GM18858 (cell line): Measurements from ENCODE around the gene FAM110D.

ENCODE experiments used
- ATAC-seq: cut with Tn5 transposase; IDR thresholded peaks from one replicate; pipeline ENCODE4 v1.9.1; 2021; ENCODE audit not compliant: unreplicated experiment

Gene FAM110D

GRCh38 chr1:26184086-26184485 is 25.2 kb downstream of the FAM110D start:
- no peak for ATAC-seq

GRCh38 chr1:26184883-26185282 is 26.0 kb downstream of the FAM110D start:
- no peak for ATAC-seq

- no peak for ATAC-seq
Measured at GRCh38 chr1:26187882-26188281, 29.0 kb downstream of the FAM110D start.

GRCh38 chr1:26188477-26188876 is 29.6 kb downstream of the FAM110D start:
- no peak for ATAC-seq

GRCh38 chr1:26189331-26189730 is 30.5 kb downstream of the FAM110D start:
- no peak for ATAC-seq

GRCh38 chr1:26189751-26190275 is 30.9 kb downstream of the FAM110D start:
- ATAC-seq: no peak

- no peak for ATAC-seq
Measured at GRCh38 chr1:26190373-26190987, 31.6 kb downstream of the FAM110D start, which contains the start of gene CATSPER4. Gene CATSPER4 (plus strand): TSS chr1:26190602. CDS start chr1:26190628, 26 bp downstream.

- ATAC-seq: no peak
Measured at GRCh38 chr1:26191739-26192138, 32.9 kb downstream of the FAM110D start.

GRCh38 chr1:26195805-26196204 is 36.9 kb downstream of the FAM110D start:
- ATAC-seq: no peak

GRCh38 chr1:26197301-26197700 is 38.4 kb downstream of the FAM110D start:
- no peak for ATAC-seq

GRCh38 chr1:26197813-26198212 is 38.9 kb downstream of the FAM110D start:
- no peak for ATAC-seq

GRCh38 chr1:26200413-26200812 is 41.5 kb downstream of the FAM110D start:
- no peak for ATAC-seq

GRCh38 chr1:26203642-26204318 is 44.9 kb downstream of the FAM110D start:
- ATAC-seq: no peak

GRCh38 chr1:26210147-26210870 is 51.4 kb downstream of the FAM110D start:
- no peak for ATAC-seq

GRCh38 chr1:26212726-26213125 is 53.8 kb downstream of the FAM110D start:
- no peak for ATAC-seq

GRCh38 chr1:26213335-26213905 is 54.5 kb downstream of the FAM110D start:
- ATAC-seq: no peak
